ENCODE results near the gene CMPK2.

The CMPK2 gene

DNA sequence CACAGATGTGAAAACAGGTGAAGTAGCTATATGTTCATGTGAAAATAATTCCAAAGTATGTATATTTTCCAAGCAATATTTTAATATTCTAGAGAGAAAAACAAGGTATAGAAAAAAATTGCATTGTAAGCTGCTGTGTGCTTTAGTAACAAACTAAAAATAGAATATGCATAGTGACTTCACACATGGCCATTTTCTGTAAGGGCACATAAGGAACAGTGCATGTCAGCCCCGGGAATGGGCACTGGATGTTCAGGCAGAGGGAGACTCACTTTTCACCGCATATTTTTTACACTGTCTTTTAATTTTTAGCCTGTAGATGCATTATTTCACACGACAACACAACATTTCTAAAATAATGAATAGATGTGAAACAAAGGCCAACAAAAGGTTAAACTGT lies 46.0 kb downstream of the CMPK2 start:
- ATAC-seq (ENCODE audit: insufficient read depth, low read depth): no peak
- no peak for TF ChIP-seq EZH2 (IDR thresholded peaks at IDR 0.05; ENCODE audit: borderline replicate concordance, low read depth, low read length, severe bottlenecking)
- TF ChIP-seq, protein P1, sequence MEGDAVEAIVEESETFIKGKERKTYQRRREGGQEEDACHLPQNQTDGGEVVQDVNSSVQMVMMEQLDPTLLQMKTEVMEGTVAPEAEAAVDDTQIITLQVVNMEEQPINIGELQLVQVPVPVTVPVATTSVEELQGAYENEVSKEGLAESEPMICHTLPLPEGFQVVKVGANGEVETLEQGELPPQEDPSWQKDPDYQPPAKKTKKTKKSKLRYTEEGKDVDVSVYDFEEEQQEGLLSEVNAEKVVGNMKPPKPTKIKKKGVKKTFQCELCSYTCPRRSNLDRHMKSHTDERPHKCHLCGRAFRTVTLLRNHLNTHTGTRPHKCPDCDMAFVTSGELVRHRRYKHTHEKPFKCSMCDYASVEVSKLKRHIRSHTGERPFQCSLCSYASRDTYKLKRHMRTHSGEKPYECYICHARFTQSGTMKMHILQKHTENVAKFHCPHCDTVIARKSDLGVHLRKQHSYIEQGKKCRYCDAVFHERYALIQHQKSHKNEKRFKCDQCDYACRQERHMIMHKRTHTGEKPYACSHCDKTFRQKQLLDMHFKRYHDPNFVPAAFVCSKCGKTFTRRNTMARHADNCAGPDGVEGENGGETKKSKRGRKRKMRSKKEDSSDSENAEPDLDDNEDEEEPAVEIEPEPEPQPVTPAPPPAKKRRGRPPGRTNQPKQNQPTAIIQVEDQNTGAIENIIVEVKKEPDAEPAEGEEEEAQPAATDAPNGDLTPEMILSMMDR (IDR thresholded peaks at IDR 0.05; ENCODE audit: borderline replicate concordance, extremely low read depth, low read length, poor library complexity, severe bottlenecking): no peak

DNA sequence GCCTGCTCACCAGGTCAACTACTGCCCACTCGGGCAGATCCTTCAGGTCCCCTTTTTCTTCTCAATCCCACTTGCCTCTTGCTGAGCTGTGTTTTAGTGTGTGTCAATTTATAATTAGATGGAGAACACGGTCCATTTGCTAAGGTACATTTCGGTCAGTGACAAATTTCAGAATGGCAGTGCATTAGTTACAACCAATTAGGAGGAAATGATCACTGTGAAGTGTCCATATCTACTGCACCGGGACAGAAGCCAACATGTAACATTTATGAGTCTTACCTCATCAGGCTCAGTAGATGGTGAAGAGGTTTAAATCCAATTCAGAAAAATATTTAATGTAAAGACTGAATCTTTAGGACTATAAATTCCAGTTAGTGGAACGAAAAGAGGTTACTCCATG lies 47.7 kb downstream of the CMPK2 start:
- no peak for DNase-seq
- H3K9ac ChIP-seq (ENCODE audit: low read depth, low read length): no peak overlapping the region
- H3K9me3 ChIP-seq (ENCODE audit: insufficient read depth, low read length, severe bottlenecking): no peaks in the 10 kb centered on the region
- no peak overlapping the region for H3K27ac ChIP-seq (ENCODE audit: low read length)
- H3K4me2 ChIP-seq (ENCODE audit: insufficient read depth, low read length): no peak overlapping the region
- ATAC-seq (ENCODE audit: insufficient read depth, low read depth): no peak
- no peaks in the 10 kb centered on the region for H3K36me3 ChIP-seq (ENCODE audit: insufficient read depth, low read length)
- H3K27me3 ChIP-seq (ENCODE audit: insufficient read depth, low read length, poor library complexity): no peaks in the 10 kb centered on the region
- H3K4me3 ChIP-seq (ENCODE audit: low read depth in 1 of 2, low read length in 2 of 2): no peak overlapping the region
- H3K79me2 ChIP-seq (ENCODE audit: insufficient read depth, low read length): no peaks in the 10 kb centered on the region
- H3K4me1 ChIP-seq (ENCODE audit: insufficient read depth, low read length): no peaks in the 10 kb centered on the region
- H4K20me1 ChIP-seq (ENCODE audit: insufficient read depth, low read length): no peaks in the 10 kb centered on the region
- no peak overlapping the region for H2AFZ ChIP-seq (ENCODE audit: low read depth, low read length)
- TF ChIP-seq, protein P1 (IDR thresholded peaks at IDR 0.05; ENCODE audit: borderline replicate concordance, extremely low read depth, low read length, poor library complexity, severe bottlenecking): no peak
- TF ChIP-seq EZH2 (IDR thresholded peaks at IDR 0.05; ENCODE audit: borderline replicate concordance, low read depth, low read length, severe bottlenecking): no peak

More for the DNA sequence above, 46.0 kb downstream of the CMPK2 start:
- H3K36me3 ChIP-seq (ENCODE audit: insufficient read depth, low read length): no peaks in the 10 kb centered on the region
- no peak for DNase-seq
- no peak overlapping the region for H3K27ac ChIP-seq (ENCODE audit: low read length)
- no peaks in the 10 kb centered on the region for H4K20me1 ChIP-seq (ENCODE audit: insufficient read depth, low read length)
- no peak overlapping the region for H3K4me2 ChIP-seq (ENCODE audit: insufficient read depth, low read length)
- no peak overlapping the region for H3K9ac ChIP-seq (ENCODE audit: low read depth, low read length)
- H3K79me2 ChIP-seq (ENCODE audit: insufficient read depth, low read length): no peaks in the 10 kb centered on the region
- no peak overlapping the region for H3K4me3 ChIP-seq (ENCODE audit: low read depth in 1 of 2, low read length in 2 of 2)
- H3K9me3 ChIP-seq (ENCODE audit: insufficient read depth, low read length, severe bottlenecking): no peaks in the 10 kb centered on the region
- no peaks in the 10 kb centered on the region for H3K4me1 ChIP-seq (ENCODE audit: insufficient read depth, low read length)
- H2AFZ ChIP-seq (ENCODE audit: low read depth, low read length): no peak overlapping the region
- no peaks in the 10 kb centered on the region for H3K27me3 ChIP-seq (ENCODE audit: insufficient read depth, low read length, poor library complexity)

DNA sequence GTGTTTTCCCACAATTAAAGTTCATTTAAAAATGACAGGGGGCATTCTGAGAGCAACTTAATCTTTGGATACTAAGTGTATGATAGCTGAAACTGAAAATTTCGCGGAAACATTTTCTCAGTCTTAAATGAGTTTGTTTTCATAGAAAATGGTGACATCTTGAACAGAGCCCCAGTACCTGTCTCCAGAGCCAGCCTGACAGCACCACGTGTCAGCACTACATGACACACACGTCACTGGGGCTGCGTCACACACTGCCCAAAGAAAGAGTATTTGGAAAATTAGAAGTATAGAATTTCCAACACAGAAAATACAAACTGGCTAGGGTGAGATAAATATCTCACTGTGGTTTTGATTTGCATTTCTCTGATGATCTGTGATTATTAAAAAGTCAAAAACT lies 50.8 kb downstream of the CMPK2 start:
- Histone ChIP-seq H3K9me3 (ENCODE audit: insufficient read depth, low read length, severe bottlenecking) (no peaks in the 10 kb centered on the region), H3K27me3 (ENCODE audit: insufficient read depth, low read length, poor library complexity) (peaks cover 3% of the 10 kb centered on the region), H3K36me3 (ENCODE audit: insufficient read depth, low read length) (no peaks in the 10 kb centered on the region), H3K4me3 (ENCODE audit: low read depth in 1 of 2, low read length in 2 of 2) (no peak overlapping the region), H3K79me2 (ENCODE audit: insufficient read depth, low read length) (no peaks in the 10 kb centered on the region), H4K20me1 (ENCODE audit: insufficient read depth, low read length) (no peaks in the 10 kb centered on the region), H3K27ac (ENCODE audit: low read length) (no peak overlapping the region), H3K4me2 (ENCODE audit: insufficient read depth, low read length) (no peak overlapping the region), H2AFZ (ENCODE audit: low read depth, low read length) (no peak overlapping the region), H3K9ac (ENCODE audit: low read depth, low read length) (no peak overlapping the region), H3K4me1 (ENCODE audit: insufficient read depth, low read length) (no peaks in the 10 kb centered on the region)
- no peak for TF ChIP-seq EZH2 (IDR thresholded peaks at IDR 0.05; ENCODE audit: borderline replicate concordance, low read depth, low read length, severe bottlenecking)
- TF ChIP-seq, protein P1 (IDR thresholded peaks at IDR 0.05; ENCODE audit: borderline replicate concordance, extremely low read depth, low read length, poor library complexity, severe bottlenecking): no peak
- ATAC-seq (ENCODE audit: insufficient read depth, low read depth) (no peak), DNase-seq (no peak)

DNA sequence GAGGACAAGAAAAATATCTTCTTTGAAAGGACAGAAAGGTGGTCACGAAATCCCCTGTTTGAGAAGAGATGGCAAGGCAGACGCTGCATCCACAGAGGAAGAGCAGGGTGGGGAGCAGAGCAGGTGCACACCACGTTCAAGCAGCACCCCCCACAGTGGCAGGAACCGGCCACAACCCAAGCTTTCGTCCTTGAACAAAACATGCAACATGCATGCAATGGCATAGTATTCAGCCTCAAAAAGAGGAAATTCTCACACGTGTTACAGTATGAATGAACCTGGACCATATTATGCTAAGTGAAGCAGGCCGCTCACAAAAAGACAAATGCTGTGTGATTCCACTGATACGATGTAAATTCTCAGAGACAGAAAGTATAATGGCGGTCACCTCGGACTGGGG lies 51.4 kb downstream of the CMPK2 start:
- no peak overlapping the region for H3K4me2 ChIP-seq (ENCODE audit: insufficient read depth, low read length)
- no peaks in the 10 kb centered on the region for H4K20me1 ChIP-seq (ENCODE audit: insufficient read depth, low read length)
- H3K9me3 ChIP-seq (ENCODE audit: insufficient read depth, low read length, severe bottlenecking): no peaks in the 10 kb centered on the region
- H3K9ac ChIP-seq (ENCODE audit: low read depth, low read length): no peak overlapping the region
- no peaks in the 10 kb centered on the region for H3K4me1 ChIP-seq (ENCODE audit: insufficient read depth, low read length)
- ATAC-seq (ENCODE audit: insufficient read depth, low read depth) (no peak), DNase-seq (no peak)
- no peak overlapping the region for H3K4me3 ChIP-seq (ENCODE audit: low read depth in 1 of 2, low read length in 2 of 2)
- no peaks in the 10 kb centered on the region for H3K36me3 ChIP-seq (ENCODE audit: insufficient read depth, low read length)
- H3K27ac ChIP-seq (ENCODE audit: low read length): no peak overlapping the region
- H3K27me3 ChIP-seq (ENCODE audit: insufficient read depth, low read length, poor library complexity): peaks cover 3% of the 10 kb centered on the region
- no peak for TF ChIP-seq EZH2 (IDR thresholded peaks at IDR 0.05; ENCODE audit: borderline replicate concordance, low read depth, low read length, severe bottlenecking)
- TF ChIP-seq, protein P1 (IDR thresholded peaks at IDR 0.05; ENCODE audit: borderline replicate concordance, extremely low read depth, low read length, poor library complexity, severe bottlenecking): no peak
- H2AFZ ChIP-seq (ENCODE audit: low read depth, low read length): no peak overlapping the region
- no peaks in the 10 kb centered on the region for H3K79me2 ChIP-seq (ENCODE audit: insufficient read depth, low read length)
